Measurements from ENCODE around the gene KCTD17.

Gene KCTD17

DNA sequence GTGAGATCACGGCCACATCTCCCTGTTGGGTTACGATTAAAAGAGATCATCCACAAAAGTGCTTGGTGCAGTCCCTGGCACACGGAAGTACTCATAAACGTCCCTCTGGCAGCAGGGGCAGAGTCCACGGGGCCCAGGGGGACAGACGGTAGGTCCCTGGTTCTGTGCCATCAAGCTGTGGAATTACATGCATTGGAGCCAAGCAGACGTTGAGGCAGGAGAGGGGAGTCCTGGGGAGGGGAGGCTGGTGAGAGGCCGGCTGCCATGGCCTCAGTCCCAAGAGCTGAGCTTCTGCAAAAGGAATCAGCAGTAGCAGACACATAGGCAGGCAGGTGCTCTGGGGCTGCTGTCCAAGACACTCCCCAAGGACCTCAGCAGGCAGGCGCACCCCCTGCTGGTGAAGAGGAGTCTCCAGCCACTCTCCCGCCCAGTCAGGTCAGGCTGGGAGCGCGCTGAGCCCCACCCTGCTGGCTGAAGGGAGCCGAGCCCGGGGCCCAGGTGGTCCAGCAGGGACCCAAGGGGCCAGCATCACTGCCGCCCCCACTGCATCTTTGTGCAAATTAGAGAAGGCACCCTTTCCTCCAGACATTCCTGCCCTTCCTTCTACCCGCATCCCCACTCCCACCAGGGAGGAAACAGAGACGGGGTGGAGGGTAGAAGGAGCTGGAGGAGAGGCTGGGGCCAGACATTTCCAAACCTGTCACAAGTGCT is 7.6 kb upstream of the KCTD17 start:
- DNase-seq: peak in 1 of 5 experiments; percentile 65

DNA sequence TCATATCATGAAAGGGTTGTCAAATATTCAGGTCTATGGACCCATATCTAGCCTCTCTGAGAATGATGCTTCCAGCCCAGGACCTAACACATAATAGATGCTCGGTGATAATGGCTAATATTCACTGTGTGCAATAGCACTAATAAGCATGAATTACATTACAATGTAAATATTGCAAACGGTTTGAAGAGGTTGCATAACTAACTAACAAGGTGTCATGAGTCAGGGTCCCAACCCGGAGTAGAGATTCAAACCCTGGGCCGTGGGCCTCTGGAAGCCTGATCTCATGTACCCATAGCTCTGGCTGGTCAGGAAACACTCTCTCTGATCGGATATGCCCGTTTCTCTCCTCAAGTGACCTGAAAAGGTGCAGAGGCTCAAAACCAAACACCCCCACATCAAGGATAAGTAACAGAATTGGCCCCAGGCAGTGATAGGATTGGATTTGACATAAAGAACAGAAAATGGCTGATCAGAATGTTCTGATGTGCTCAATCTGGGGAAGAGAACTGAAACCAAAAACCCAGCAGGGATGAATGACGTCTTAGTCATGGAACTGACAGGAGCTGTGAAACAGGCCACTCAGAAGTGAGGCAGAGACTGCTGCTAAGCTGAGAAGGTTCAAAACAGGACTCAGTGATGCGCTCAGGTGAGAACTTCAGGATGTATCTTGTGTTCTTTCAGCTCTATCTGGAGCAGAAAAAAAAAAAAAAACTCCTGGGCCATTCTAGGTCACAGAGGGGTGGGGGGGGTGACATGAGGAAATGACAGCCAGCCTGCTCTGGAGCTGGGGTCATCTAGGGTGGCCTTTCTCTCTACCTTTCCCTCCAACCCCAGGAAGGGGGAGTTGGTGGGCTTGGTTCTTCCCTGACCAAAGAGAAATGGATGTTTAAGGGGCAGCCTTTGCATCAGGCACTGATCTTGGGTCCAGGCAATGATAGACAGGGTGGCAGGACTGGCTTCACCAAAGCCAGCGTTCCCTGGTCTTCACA is 6.6 kb upstream of the KCTD17 start:
- no peak for DNase-seq

DNA sequence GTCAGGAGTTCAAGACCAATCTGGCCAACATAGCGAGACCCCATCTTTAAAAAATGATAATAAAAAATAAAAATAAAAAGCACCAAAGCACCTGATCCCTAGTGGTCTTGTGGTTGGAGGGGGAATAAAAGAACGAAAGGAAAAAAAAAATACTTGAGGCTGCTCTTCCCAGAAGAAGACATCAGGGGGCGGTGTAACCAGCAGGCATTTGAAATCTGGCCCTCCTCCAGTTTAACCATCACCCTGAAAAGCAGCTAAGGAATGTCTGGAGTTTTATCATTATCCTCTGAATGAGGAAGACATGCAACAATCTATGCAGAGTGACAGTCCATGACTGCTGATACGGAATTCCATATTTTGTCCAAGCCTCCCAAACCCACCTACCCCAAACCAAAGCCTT is 5.6 kb upstream of the KCTD17 start:
- DNase-seq: peak in 1 of 5 experiments; percentile 41

DNA sequence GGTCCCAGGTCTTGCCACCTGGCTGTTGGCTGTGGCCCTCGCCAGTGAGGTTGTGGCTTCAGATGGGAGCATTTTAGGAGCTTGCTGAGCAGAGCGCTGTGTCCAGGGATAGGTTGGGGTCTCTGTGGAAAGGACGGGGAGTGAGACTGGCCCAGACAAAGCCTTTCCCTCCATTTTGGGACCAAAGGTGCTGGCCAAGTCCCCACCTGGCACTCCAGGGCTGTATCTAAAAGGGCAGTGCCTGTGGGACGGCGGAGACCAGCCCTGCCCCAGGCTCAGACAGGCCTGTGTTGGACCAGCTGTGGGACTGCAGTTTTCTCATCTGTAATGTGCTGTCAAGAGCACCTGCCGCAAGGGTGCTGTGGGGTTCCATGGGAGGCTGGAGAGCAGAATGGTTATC is 5.0 kb upstream of the KCTD17 start:
- DNase-seq: no peak

DNA sequence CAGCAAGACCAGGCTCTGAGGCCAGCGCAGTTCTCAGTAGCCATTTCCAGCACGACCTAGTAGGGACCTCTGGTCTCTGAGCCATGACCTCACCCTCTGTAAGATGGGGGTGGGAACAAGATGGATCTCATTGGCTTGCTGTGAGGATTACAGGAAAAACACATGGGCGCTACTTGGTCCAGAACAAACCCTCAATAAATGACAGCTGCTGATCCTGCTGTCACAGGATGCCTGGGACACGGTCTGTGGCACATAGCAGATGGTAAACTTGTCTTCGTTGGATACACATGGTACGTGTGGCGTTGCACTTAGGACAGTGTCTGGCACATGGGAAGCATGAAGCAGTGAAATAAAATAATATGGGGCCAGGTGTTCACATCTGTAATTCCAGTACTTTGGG is 4.5 kb upstream of the KCTD17 start:
- DNase-seq: no peak

DNA sequence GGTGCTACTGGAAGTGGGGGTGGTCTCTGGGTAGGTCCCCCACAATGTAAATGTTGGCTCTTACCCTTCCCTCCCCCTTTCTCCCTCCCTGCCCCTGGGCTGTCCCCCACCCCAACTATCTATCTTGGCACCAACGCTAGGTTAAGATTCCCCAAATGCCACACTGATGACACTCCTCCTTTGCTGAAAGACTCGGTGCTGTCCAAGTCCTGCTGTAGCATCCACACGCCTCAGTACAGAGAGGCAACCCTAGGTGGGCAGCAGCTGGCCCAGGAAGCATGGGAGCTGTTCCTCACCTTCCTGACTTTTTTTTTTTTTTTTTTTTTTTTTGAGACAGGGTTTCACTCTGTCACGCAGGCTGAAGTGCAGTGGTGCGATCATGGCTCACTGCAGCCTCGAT is 3.4 kb upstream of the KCTD17 start:
- no peak for DNase-seq

DNA sequence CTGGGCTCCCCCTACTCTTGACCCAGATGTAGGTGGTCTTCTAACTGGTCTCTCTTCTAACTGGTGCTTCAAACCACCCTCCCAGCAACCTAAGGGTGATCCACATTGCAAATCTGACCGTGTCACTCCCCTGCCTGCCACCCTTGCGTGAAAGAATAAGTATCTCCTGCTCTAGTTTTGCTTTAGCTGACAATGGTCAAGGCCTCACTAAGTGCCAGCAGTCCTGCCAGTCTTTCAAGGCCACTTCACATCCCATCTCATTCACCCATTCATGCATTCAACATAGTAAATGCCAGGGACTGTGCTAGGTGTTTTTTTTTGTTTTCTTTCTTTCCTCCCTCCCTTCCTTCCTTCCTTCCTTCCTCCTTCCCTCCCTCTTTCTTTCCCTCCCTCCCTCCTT is 2.3 kb upstream of the KCTD17 start:
- DNase-seq: no peak

DNA sequence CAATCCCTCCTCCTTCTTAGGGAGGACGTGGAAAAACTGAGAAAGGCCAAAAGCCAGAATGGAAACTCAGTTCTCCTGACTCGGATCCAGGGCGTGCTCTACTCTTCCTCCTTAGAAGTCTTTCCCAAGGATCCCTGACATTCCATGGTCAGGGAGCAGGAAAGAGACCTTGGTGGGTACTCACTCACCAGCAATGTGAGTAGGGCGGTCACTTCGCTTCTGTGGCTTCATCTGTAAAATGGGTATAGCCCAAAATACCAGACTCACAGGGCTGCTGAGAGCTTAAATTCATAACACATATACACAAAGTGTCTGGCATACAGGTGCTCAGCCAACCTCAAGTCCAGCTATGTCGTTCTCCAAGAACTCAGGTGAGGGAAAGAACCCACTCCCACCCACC is 629 bp upstream of the KCTD17 start:
- DNase-seq: no peak

DNA sequence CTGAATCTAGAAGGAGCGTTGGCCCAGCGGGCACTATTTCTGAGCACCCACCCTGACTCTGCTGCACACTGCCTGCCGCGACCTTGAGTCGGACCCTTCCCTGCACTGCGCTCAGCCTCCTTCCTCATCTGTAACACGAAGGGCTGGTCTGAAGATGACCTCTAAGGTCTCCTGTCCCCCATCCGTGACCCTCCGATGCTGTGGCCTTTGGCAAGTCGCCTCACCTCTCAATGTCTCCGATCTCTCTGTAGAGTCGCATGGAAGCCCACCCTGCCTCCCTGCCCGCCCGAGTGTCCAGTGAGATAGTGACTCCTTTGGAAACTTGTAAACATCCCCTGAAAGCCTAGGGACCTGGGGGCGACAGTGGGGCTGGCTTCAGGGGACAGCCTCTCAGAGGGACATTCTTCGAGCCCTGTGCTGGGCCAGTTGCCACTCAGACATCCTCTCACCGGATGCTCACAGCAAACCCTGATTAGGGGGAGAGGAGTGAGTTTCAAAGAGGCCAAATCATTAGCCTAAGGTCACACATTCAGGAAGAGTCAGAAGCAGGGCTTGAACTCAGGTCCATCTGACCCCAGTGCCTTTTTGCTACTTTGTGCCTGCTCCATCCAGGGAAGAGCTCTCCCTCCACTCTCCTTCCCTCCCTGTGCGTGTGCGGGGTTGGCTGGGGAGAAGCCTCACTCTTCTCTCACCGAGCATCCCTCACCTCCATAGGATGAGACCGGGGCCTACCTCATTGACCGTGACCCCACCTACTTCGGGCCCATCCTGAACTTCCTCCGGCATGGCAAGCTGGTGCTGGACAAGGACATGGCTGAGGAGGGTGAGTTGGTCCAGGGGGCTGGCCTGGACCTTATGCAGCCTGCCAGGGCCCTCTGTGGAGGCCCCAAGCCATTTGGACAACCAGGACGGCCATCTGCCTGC is 1.1 kb downstream of the KCTD17 start:
- no peak for DNase-seq

DNA sequence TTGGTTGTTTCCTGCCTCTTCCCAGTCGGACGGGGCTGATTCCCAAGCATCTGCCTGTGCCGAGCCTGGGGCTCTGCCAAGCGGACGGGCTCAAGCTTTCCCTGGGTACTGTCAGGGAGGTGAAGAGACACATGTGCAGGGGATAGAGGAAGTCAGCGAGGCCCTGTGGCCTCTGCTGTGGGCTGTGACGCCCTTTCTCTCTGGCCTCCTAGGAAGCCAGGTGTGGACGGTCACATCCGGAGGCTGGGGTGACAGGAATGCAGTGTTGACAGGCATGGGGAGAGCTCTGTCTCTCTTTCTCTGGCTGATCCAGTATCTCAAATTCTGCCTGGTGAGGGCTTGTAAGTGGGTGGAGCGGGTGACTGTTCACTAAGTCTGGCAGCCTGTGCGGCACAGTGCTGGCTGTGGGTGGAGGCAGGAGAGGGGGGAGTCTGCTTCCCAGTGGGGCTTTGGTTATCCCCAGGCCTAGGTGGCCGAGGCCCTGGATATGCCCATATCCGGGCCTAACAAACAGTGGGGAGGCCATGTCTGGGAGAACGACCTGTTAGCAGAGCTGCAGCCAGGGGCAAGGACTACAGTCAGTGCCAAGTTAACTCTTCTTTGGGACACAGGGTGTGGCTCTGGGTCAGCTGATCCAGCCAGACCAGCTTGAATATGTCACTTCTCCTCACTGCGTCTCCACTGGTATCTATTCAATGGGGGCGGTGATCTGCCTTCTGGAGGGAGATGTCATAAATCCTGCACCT is 1.9 kb downstream of the KCTD17 start:
- DNase-seq: no peak

DNA sequence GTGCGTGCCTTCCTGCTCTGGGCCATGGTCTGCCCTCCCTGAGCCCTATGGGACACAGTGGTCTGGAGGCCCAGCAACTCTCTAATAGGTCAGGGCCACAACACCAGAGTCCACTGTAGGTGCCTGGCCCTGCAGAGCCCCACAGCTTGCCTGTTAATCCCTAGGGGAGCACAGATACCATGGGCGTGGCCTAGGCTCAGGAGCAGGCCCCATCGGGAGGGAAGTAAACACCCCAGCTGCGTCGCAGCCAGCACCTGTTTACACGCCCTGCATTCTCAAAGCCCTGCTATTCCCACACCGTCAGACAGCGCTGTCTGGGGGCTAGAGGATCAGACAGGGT is 2.5 kb downstream of the KCTD17 start:
- no peak for DNase-seq

DNA sequence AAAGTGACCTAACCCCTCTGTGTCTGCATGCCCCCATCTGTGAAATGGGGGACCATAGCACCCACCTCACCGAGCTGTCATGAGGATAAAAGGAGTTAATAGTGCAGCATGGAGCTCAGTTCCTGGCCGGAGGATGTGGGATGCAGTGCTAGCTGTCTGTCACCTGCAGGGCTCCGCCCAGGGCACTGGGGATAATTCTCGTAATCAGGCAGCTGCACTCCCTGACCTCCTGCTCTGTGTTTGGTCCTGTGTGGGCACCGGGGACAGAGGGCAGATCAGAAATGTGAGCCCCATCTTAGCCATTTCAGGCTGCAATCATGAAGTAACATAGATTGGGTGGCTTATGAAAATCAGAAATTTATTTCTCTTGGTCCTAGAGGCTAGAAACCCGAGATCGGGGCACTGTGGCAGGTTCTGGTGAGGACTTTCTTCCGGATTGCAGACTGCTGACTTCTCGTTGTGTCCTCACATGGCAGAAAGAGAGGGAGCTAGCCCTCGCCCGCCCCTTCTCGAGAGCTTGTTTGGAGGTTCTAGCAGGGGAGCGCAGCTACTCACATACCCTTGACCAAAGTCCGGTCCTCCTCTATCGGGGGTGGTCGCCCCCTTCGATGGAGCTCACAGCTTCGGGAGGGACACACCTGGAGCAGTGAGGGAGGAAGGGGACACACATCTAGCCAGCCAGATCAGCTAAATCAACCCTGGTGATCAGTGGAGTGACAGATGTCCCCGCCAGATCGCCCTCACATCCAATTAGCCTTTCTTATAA is 3.2 kb downstream of the KCTD17 start:
- no peak for DNase-seq

DNA sequence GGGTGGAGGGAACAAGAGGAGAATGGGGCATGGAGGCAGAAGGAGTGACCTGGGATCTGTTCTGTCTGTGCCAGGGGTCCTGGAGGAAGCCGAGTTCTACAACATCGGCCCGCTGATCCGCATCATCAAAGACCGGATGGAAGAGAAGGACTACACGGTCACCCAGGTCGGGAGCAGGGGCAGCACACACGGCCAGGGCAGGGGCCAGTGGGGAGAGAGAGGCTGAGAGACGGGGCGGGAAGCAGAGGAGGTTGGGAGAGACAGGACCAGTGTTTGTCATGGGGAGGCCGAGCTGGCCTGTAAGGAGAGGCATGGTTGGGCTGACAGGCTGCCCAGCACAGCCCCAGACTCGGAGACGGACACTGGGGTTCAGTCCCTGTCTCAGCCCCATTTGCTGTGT is 4.7 kb downstream of the KCTD17 start:
- DNase-seq: no peak

DNA sequence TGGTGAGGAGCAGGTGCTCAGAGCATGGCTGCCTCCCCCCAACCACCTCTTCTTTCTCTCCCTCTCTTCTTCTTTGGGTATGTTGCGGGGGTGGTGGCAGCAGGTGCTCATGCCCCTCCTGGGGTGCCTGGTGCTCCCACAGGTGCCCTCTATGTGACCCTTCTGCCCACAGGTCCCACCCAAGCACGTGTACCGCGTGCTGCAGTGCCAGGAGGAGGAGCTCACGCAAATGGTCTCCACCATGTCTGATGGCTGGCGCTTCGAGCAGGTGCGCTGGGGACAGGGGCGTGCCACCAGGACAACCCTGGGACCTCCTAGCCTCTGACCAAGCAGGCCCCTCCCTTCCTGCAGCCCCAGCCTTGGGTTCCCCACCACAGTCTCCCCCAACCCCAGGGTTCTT is 5.7 kb downstream of the KCTD17 start:
- DNase-seq: no peak

DNA sequence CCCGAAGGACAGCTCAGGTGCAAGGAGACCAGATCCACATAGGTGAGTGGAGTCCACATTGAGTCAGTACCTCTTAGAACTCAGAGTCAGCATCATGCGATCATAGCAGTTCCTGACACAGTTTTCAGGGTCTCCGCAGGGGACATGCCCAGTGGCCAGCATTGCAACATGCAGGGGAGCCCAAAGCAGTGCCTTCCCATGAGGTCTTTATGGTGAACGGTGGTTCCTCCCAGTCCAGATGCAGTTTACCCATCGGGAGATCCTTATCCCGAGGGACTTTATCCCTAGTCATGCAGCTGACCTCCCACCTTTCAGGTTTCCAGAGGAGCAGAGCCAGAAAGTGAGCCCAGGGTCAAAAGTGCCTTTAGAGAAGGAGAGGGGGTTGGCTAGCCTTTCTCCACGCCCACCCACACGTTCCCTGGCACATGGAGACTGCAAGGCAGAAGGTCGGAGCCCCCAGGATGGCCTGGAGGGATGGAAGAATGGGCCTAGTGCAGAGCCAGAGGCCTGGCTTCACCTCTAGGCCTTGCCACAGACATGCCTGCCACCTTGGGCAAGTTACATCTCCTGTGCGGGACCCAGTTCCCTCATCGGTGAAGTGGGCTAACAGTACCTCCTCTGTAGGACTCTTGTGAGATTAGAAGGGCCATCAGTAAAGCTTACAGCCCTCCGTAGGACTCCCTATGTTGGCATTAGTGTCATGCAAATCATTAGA is 6.4 kb downstream of the KCTD17 start:
- DNase-seq: no peak

DNA sequence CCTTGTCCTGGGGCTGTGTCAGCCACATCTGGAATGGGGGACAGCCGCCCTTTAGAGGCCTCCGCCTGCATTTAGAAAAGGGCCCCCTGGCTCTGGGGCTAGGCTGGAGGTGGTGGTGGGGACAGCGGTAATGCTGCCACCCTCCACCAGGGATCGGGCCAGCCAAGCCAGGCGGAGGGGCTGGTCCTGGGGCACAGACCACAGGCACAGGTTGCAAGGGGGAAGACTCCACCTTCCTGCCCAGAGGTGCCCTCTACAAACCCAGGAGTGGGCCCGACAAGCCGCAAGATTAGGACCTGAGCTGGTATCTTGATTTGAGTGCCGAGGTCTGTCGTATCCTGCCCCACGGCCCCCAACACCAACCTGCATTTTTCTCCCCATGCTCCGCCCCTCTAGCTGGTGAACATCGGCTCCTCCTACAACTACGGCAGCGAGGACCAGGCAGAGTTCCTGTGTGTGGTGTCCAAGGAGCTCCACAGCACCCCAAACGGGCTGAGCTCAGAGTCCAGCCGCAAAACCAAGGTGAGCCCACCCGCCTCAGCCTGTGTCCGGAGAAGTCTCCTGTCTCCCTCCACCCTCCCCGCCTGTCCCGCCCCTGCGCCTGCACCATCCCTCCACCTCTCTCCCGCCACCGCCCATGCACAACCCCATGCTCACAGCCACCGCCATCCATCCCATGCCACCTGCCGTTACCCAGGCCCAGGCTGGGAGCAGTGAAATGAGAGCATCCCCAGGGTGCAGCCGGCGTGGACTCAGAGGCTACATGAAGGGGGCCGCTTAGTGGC is 7.6 kb downstream of the KCTD17 start:
- no peak for DNase-seq

DNA sequence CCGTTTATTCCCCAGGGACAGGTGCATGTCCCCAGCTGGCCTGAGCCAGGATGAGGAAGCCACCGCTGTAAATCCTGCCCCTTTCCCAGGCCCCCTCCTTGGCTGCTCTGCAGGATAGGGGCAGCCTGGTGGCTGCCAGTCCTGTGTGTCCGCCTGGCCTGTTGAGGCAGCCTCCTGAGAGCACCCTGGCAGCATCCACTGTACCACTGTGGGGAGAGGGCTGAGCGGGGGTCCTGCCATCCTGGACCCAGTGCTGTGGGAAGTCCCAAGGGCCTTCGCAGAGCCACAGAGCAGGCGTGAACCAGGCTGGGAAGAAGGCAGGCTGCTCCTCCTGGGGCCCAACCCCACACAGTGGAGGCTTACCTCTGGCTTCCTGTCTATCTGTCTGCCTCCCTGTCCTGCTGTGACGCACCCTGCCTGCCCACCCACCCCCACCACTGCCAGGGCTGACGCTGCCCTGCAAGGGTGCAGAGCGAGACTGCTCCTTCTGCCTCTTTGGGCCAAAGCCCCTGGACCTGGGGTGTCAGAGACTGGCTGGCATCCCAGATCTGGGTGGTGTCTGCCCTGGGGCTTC is 8.4 kb downstream of the KCTD17 start:
- peak in 2 of 5 experiments; percentile 20 to 73 for DNase-seq

DNA sequence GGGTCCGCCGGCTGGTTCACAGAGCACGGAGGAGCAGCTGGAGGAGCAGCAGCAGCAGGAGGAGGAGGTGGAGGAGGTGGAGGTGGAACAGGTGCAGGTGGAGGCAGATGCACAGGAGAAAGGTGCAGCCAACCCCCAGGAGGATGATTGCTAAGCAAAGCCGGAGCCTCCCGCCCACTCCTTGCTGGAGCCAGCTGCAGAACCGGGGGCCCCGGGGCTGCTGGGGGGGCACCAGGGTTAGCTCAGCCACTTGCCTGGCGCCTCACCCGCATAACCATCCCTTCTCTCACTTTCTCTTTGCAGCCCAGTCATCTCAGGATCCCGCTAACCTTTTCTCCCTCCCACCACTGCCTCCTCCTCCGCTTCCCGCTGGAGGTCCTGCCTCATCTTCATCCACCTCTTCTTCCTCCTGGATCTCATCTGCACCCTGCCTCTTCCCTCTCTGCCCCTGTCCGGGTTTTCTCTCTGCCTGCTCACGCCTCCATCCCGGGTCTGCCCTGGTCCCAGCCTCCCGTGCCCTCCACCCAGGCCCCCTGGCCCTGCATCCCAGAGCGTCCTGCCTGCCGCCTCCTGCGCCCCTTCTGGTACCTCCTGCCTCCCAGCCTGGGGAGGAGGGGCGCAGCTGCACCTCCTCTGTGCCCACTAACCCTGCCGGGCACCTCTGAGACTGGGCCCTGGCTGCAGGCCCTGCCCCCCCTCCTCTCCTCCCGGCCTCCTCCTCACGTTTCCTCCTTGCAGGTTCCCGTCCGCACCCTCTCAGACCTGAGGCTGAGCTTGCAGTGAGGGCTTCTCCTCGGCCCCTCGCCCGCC is 9.5 kb downstream of the KCTD17 start:
- peak in 2 of 5 experiments; percentile 50 to 80 for DNase-seq
